WTC11 (cell line): ENCODE data around the gene LYPD1. TPM values are rescaled to one million over a fixed set of nuclear protein-coding genes. Genes with fewer than 3 reads are reported as not detected.

Experiments used
- ATAC-seq: fragments of 200-7000 bp; cut with Tn5 transposase; 2 replicates; pipeline ENCODE4 v1.10.0; 2021; ENCODE audit warnings: mild to moderate bottlenecking, moderate library complexity
- Bru-seq: library from RNA; stranded (reverse); fragments of 400-500 nt; gene quantifications from one replicate; lab custom pipeline; 2021; lab: Mats Ljungman, UMichigan
- CTCF ChIA-PET: fragments of 300-600 bp; sonication (Branson Sonifier 250); formaldehyde crosslinking; loops from one replicate; lab custom pipeline; 2021; ENCODE audit warnings: antibody characterized with exemption; lab: Charles Lee
- POLR2A ChIA-PET: fragments of 350-600 bp; sonication (Branson Sonifier 250); formaldehyde crosslinking; loops from one replicate; lab custom pipeline; 2021; ENCODE audit warnings: antibody characterized with exemption; lab: Charles Lee
- DNase-seq: peaks from one replicate; pipeline ENCODE4 v3.0.0; 2021; ENCODE audit warnings: low spot score
- H3K27ac Mint-ChIP-seq: 2 replicates; pipeline ENCODE4 v1.8.0; 2021; ENCODE audit warnings: mixed read lengths
- H3K27me3 Mint-ChIP-seq: 2 replicates; pipeline ENCODE4 v1.8.0; 2021; ENCODE audit warnings: low read depth, mild to moderate bottlenecking, moderate library complexity, mixed read lengths
- H3K36me3 Mint-ChIP-seq: 2 replicates; pipeline ENCODE4 v1.8.0; 2021; ENCODE audit warnings: mixed read lengths
- H3K4me1 Mint-ChIP-seq: 2 replicates; pipeline ENCODE4 v1.8.0; 2022; ENCODE audit warnings: mixed read lengths
- H3K4me3 Mint-ChIP-seq: 2 replicates; pipeline ENCODE4 v1.8.0; 2021; ENCODE audit warnings: mild to moderate bottlenecking, moderate library complexity, mixed read lengths
- H3K9me3 Mint-ChIP-seq: 2 replicates; pipeline ENCODE4 v1.8.0; 2021; ENCODE audit warnings: mixed read lengths
- CREB1 ChIP-seq: sonication (generic); formaldehyde crosslinking; IDR thresholded peaks from 2 replicates; pipeline ENCODE4 v1.8.0; 2023; ENCODE audit warnings: mild to moderate bottlenecking, missing genetic modification reagents
- EMX1 ChIP-seq: fragments of 250-450 bp; sonication (Bioruptor Pico); IDR thresholded peaks from 2 replicates; pipeline ENCODE4 v1.8.0; 2021; ENCODE audit warnings: mild to moderate bottlenecking
- GABPB1 ChIP-seq: sonication (generic); formaldehyde crosslinking; IDR thresholded peaks from 2 replicates; pipeline ENCODE4 v1.8.1; 2023; ENCODE audit warnings: mild to moderate bottlenecking, missing genetic modification reagents
- NFYB ChIP-seq: sonication (generic); formaldehyde crosslinking; conservative IDR thresholded peaks from 2 replicates; pipeline ENCODE4 v1.8.0; 2022; ENCODE audit warnings: low read depth, missing genetic modification reagents
- NR2C2 ChIP-seq: sonication (generic); formaldehyde crosslinking; IDR thresholded peaks from 2 replicates; pipeline ENCODE4 v1.8.0; 2022; ENCODE audit warnings: mild to moderate bottlenecking, missing genetic modification reagents
- RELA ChIP-seq: sonication (generic); formaldehyde crosslinking; IDR thresholded peaks from 2 replicates; pipeline ENCODE4 v1.8.1; 2022; ENCODE audit warnings: missing genetic modification reagents, mild to moderate bottlenecking, borderline replicate concordance
- TEAD1 ChIP-seq: sonication (generic); formaldehyde crosslinking; IDR thresholded peaks from 2 replicates; pipeline ENCODE4 v1.8.0; 2022; ENCODE audit warnings: mild to moderate bottlenecking, missing genetic modification reagents
- TP53 ChIP-seq: sonication (generic); formaldehyde crosslinking; IDR thresholded peaks from 2 replicates; pipeline ENCODE4 v1.8.1; 2023; ENCODE audit warnings: mild to moderate bottlenecking, missing genetic modification reagents
- ZNF232 ChIP-seq: sonication (generic); formaldehyde crosslinking; IDR thresholded peaks from 2 replicates; pipeline ENCODE4 v1.8.0; 2022; ENCODE audit warnings: mild to moderate bottlenecking, missing genetic modification reagents
- ZNF263 ChIP-seq: sonication (generic); formaldehyde crosslinking; IDR thresholded peaks from 2 replicates; pipeline ENCODE4 v1.8.1; 2022; ENCODE audit warnings: low read depth, mild to moderate bottlenecking, moderate library complexity, missing genetic modification reagents
- long read RNA-seq, 3 experiments: library from RNA in 1 of 3; library from capped mRNA in 1 of 3; library from polyadenylated mRNA in 1 of 3; unstranded in 2 of 3; stranded (forward) in 1 of 3; transcript quantifications; one replicate each; pipeline ENCODE4 v2.0.0, GENCODE V29; 2021
- total RNA-seq: library from RNA; stranded (reverse); gene quantifications from 3 replicates; pipeline ENCODE4 v1.2.3, GENCODE V29; 2021
- TF ChIP-seq, protein P1 (sequence below): sonication (generic); formaldehyde crosslinking; IDR thresholded peaks from 2 replicates; pipeline ENCODE4 v1.8.1; 2022; ENCODE audit warnings: mild to moderate bottlenecking, moderate library complexity, missing genetic modification reagents
- TF ChIP-seq, protein P2 (sequence below): sonication (generic); formaldehyde crosslinking; IDR thresholded peaks from 2 replicates; pipeline ENCODE4 v1.8.1; 2023; ENCODE audit warnings: mild to moderate bottlenecking, missing genetic modification reagents, moderate library complexity
- TF ChIP-seq, protein P3 (sequence below): sonication (generic); formaldehyde crosslinking; IDR thresholded peaks from 2 replicates; pipeline ENCODE4 v1.8.0; 2022; ENCODE audit warnings: mild to moderate bottlenecking, missing genetic modification reagents
- TF ChIP-seq, protein P4 (sequence below): fragments of 250-450 bp; sonication (Bioruptor Pico); IDR thresholded peaks from 2 replicates; pipeline ENCODE4 v1.9.0; 2021; ENCODE audit warnings: moderate library complexity, mild to moderate bottlenecking, inconsistent platforms, borderline replicate concordance
- TF ChIP-seq, protein P5 (sequence below): fragments of 250-450 bp; sonication (Bioruptor Pico); IDR thresholded peaks from 2 replicates; pipeline ENCODE4 v1.9.0; 2021; ENCODE audit warnings: mild to moderate bottlenecking
- TF ChIP-seq, protein P6 (sequence below): sonication (generic); formaldehyde crosslinking; IDR thresholded peaks from 2 replicates; pipeline ENCODE4 v1.8.0; 2022; ENCODE audit warnings: mild to moderate bottlenecking, missing genetic modification reagents
- TF ChIP-seq, protein P7 (sequence below): sonication (generic); formaldehyde crosslinking; IDR thresholded peaks from 2 replicates; pipeline ENCODE4 v1.8.0; 2023; ENCODE audit warnings: missing genetic modification reagents, mild to moderate bottlenecking, borderline replicate concordance

Gene LYPD1, protein sequence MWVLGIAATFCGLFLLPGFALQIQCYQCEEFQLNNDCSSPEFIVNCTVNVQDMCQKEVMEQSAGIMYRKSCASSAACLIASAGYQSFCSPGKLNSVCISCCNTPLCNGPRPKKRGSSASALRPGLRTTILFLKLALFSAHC
- total RNA-seq (2.8 to 4.7 TPM (median 4.1 TPM) in 3 replicates), Bru-seq, nascent RNA (percentile 36 among the genes with signal in this experiment)
- long read RNA-seq, experiment 1, transcript LYPD1-202 (3 exons, 1,891 nt): major isoform, 9 of 10 reads
- long read RNA-seq, experiment 1, partial matches to known transcripts: 1 of 10 reads
- long read RNA-seq, experiment 1, other reads (novel, unspliced or antisense): 0 of 10 reads
- long read RNA-seq, experiment 2, partial matches to known transcripts: 1 of 8 reads
- long read RNA-seq, experiment 2, other reads (novel, unspliced or antisense): 4 of 8 reads
- long read RNA-seq, experiment 3: 0 reads

DNA sequence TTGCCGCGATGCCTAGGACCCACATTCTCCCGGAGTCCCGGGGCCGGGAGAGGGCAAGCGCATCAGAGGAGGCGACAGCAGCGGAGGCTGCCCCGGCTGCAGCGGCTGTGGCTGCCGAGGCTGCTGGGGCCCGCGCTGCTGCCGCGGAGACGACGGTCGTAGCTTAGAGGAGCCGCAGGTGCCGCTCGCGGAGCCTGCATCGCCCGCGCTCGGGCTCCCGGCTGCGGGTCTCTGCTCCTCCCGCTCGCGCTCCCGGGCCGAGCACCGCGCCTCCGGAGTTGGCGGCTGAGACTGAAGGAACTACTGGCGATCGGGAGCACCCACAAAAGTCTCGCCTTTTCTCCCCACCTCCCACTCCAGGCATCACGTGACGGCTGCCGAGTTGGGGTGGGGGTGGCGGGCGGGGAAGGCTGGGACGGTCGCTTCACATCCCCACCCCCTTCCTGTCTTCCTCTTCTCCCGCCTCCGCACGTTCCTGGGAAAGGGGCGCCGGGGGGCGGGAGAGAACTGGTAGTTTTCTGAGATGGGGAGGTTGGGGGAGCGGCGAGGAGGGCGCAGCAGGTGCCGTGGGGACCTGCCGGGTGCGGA, at the start of gene LYPD1:
LYPD1 (minus strand) TSS at position 298 of the 588 bp plus-strand sequence; CDS start at position 25, 273 bp downstream.
- Mint-ChIP-seq H3K27me3 (peaks cover 92% of the 10 kb centered on the region), H3K9me3 (no peaks in the 10 kb centered on the region), H3K27ac (no peak within 1 kb of the TSS), H3K4me3 (peak within 1 kb of the TSS; percentile 82), H3K36me3 (no peaks in the 10 kb centered on the region), H3K4me1 (peaks cover 21% of the 10 kb centered on the region)
- peak; percentile 62 for DNase-seq
- ChIA-PET POLR2A (interaction anchor here (0.7 kb wide), 1 partner anchor 19 kb away, joined by 4 read pairs; no protein-coding TSS in a partner anchor), CTCF (interaction anchor here (0.6 to 3.1 kb wide), 11 partner anchors 11 to 501 kb away, joined by 3 to 22 read pairs (median 5); no protein-coding TSS in a partner anchor)
- peak; percentile 39 for ATAC-seq
- no peak for TF ChIP-seq NFYB (CRISPR knock-in tag)
- TF ChIP-seq, protein P1, sequence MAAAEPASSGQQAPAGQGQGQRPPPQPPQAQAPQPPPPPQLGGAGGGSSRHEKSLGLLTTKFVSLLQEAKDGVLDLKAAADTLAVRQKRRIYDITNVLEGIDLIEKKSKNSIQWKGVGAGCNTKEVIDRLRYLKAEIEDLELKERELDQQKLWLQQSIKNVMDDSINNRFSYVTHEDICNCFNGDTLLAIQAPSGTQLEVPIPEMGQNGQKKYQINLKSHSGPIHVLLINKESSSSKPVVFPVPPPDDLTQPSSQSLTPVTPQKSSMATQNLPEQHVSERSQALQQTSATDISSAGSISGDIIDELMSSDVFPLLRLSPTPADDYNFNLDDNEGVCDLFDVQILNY: 0 out of 2 replicates have a peak, but pooled peaks have one; percentile 22
- TF ChIP-seq, protein P2, sequence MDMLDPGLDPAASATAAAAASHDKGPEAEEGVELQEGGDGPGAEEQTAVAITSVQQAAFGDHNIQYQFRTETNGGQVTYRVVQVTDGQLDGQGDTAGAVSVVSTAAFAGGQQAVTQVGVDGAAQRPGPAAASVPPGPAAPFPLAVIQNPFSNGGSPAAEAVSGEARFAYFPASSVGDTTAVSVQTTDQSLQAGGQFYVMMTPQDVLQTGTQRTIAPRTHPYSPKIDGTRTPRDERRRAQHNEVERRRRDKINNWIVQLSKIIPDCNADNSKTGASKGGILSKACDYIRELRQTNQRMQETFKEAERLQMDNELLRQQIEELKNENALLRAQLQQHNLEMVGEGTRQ (CRISPR knock-in tag): peak; percentile 92
- TF ChIP-seq, protein P3, sequence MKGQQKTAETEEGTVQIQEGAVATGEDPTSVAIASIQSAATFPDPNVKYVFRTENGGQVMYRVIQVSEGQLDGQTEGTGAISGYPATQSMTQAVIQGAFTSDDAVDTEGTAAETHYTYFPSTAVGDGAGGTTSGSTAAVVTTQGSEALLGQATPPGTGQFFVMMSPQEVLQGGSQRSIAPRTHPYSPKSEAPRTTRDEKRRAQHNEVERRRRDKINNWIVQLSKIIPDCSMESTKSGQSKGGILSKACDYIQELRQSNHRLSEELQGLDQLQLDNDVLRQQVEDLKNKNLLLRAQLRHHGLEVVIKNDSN (CRISPR knock-in tag): peak; percentile 87
- TF ChIP-seq EMX1 (CRISPR knock-in tag): no peak
- TF ChIP-seq, protein P4, sequence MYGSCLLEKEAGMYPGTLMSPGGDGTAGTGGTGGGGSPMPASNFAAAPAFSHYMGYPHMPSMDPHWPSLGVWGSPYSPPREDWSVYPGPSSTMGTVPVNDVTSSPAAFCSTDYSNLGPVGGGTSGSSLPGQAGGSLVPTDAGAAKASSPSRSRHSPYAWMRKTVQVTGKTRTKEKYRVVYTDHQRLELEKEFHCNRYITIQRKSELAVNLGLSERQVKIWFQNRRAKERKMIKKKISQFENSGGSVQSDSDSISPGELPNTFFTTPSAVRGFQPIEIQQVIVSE (CRISPR knock-in tag): no peak
- TF ChIP-seq NR2C2 (CRISPR knock-in tag): no peak
- TF ChIP-seq, protein P5, sequence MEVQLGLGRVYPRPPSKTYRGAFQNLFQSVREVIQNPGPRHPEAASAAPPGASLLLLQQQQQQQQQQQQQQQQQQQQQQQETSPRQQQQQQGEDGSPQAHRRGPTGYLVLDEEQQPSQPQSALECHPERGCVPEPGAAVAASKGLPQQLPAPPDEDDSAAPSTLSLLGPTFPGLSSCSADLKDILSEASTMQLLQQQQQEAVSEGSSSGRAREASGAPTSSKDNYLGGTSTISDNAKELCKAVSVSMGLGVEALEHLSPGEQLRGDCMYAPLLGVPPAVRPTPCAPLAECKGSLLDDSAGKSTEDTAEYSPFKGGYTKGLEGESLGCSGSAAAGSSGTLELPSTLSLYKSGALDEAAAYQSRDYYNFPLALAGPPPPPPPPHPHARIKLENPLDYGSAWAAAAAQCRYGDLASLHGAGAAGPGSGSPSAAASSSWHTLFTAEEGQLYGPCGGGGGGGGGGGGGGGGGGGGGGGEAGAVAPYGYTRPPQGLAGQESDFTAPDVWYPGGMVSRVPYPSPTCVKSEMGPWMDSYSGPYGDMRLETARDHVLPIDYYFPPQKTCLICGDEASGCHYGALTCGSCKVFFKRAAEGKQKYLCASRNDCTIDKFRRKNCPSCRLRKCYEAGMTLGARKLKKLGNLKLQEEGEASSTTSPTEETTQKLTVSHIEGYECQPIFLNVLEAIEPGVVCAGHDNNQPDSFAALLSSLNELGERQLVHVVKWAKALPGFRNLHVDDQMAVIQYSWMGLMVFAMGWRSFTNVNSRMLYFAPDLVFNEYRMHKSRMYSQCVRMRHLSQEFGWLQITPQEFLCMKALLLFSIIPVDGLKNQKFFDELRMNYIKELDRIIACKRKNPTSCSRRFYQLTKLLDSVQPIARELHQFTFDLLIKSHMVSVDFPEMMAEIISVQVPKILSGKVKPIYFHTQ (CRISPR knock-in tag): no peak
- no peak for TF ChIP-seq ZNF232
- TF ChIP-seq, protein P6, sequence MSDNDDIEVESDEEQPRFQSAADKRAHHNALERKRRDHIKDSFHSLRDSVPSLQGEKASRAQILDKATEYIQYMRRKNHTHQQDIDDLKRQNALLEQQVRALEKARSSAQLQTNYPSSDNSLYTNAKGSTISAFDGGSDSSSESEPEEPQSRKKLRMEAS (CRISPR knock-in tag): peak; percentile 43
- peak; percentile 42; the same call in 1 of the 2 replicates for TF ChIP-seq ZNF263 (CRISPR knock-in tag)
- no peak for TF ChIP-seq CREB1 (CRISPR knock-in tag)
- TF ChIP-seq TP53 (CRISPR knock-in tag): 0 out of 2 replicates have a peak, but pooled peaks have one; percentile 23
- no peak for TF ChIP-seq TEAD1 (CRISPR knock-in tag)
- TF ChIP-seq GABPB1 (CRISPR knock-in tag): no peak
- 0 out of 2 replicates have a peak, but pooled peaks have one; percentile 41 for TF ChIP-seq RELA (CRISPR knock-in tag)
- TF ChIP-seq, protein P7, sequence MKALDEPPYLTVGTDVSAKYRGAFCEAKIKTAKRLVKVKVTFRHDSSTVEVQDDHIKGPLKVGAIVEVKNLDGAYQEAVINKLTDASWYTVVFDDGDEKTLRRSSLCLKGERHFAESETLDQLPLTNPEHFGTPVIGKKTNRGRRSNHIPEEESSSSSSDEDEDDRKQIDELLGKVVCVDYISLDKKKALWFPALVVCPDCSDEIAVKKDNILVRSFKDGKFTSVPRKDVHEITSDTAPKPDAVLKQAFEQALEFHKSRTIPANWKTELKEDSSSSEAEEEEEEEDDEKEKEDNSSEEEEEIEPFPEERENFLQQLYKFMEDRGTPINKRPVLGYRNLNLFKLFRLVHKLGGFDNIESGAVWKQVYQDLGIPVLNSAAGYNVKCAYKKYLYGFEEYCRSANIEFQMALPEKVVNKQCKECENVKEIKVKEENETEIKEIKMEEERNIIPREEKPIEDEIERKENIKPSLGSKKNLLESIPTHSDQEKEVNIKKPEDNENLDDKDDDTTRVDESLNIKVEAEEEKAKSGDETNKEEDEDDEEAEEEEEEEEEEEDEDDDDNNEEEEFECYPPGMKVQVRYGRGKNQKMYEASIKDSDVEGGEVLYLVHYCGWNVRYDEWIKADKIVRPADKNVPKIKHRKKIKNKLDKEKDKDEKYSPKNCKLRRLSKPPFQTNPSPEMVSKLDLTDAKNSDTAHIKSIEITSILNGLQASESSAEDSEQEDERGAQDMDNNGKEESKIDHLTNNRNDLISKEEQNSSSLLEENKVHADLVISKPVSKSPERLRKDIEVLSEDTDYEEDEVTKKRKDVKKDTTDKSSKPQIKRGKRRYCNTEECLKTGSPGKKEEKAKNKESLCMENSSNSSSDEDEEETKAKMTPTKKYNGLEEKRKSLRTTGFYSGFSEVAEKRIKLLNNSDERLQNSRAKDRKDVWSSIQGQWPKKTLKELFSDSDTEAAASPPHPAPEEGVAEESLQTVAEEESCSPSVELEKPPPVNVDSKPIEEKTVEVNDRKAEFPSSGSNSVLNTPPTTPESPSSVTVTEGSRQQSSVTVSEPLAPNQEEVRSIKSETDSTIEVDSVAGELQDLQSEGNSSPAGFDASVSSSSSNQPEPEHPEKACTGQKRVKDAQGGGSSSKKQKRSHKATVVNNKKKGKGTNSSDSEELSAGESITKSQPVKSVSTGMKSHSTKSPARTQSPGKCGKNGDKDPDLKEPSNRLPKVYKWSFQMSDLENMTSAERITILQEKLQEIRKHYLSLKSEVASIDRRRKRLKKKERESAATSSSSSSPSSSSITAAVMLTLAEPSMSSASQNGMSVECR (CRISPR knock-in tag): no peak; the same call in 1 of the 2 replicates
